ENCODE results near the gene TPP2.

Gene TPP2

GRCh38 chr13:102693250-102693649 lies 96.5 kb downstream of the TPP2 start:
- DNase-seq: no peak

DNA sequence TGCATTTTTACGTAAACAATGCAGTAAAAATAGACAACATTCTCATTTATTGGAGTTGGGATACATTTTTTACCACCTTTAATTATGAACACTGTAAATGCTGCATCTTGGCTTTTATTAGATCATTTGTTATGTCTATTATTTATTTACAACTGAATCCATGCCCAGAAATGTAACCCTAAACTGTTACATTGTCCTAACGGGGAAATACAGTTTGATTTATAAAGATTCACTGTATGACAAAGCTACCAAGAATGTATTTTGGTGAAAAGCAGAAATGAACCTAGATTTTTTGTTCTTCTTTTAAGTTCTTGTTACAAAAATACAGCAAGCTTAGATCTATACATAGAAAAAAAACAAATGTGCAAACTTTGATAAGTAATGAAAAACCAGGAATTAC lies 97.0 kb downstream of the TPP2 start:
- DNase-seq: no peak

DNA sequence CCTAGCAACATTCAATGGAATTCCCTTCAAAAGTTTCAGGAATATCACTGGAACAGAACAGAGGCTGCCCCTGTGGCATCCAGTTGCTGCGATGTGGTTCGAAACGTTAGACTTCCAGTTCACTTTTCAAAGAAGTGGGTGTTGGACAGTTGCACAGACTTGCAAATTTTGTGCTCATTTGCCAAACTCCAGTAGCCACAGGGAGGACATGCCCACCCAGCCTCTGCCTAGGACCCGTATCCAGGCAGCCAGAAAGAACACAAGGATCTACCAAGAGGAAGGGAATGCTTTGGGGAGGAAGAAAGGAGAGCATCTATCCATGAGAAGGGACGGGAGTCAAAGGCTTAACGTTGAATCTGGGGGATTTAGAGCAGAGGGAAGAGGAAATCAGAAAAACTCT lies 98.2 kb downstream of the TPP2 start, which contains the start of gene METTL21C:
Gene METTL21C (minus strand): TSS at position 108 of the 400 bp plus-strand sequence. CDS start 546 bp downstream, outside the sequence.
- DNase-seq: no peak

- no peak for DNase-seq
Measured at GRCh38 chr13:102696465-102696864, 99.7 kb downstream of the TPP2 start.

- no peak for DNase-seq
Measured at GRCh38 chr13:102697264-102697663, 100.5 kb downstream of the TPP2 start.

GRCh38 chr13:102697929-102698648 lies 101.3 kb downstream of the TPP2 start:
- DNase-seq: no peak

DNA sequence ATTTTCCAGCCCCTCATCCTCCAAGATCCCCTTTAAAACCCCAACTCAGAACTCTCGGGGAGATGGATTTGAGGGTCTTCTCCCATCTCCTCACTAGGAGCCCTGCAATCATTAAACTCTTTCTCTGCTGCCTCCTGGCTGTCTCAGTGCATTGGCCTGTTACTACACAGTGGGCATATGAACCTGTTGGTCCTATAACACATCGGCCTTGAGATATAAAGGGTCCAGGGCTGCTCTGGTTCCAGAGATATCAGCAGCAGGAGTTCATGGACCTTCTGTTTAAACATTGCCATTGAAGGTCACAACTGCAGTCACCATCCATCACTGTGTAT lies 101.8 kb downstream of the TPP2 start:
- no peak for DNase-seq

DNA sequence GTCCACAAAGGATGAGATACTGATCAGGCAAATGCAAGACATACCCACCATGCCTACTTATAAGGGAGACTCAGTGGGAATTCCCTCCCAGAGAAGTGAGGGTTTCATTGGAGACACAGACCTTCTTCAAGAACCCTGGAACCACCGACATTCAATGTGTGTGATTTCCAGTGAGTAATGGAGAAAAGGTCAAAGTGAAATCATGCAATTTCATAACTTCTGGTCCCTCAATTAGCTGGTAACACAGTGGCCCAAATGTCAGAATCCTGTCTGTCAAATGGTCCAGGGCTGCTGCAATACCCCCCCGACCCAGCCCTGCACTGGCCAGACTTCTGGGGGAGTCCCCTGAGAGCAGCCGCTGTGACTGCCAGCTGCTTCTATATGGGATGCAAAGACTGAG lies 102.7 kb downstream of the TPP2 start:
- DNase-seq: no peak

GRCh38 chr13:102700088-102701031 lies 103.6 kb downstream of the TPP2 start:
- DNase-seq: no peak

GRCh38 chr13:102701331-102701730 lies 104.5 kb downstream of the TPP2 start:
- DNase-seq: no peak

DNA sequence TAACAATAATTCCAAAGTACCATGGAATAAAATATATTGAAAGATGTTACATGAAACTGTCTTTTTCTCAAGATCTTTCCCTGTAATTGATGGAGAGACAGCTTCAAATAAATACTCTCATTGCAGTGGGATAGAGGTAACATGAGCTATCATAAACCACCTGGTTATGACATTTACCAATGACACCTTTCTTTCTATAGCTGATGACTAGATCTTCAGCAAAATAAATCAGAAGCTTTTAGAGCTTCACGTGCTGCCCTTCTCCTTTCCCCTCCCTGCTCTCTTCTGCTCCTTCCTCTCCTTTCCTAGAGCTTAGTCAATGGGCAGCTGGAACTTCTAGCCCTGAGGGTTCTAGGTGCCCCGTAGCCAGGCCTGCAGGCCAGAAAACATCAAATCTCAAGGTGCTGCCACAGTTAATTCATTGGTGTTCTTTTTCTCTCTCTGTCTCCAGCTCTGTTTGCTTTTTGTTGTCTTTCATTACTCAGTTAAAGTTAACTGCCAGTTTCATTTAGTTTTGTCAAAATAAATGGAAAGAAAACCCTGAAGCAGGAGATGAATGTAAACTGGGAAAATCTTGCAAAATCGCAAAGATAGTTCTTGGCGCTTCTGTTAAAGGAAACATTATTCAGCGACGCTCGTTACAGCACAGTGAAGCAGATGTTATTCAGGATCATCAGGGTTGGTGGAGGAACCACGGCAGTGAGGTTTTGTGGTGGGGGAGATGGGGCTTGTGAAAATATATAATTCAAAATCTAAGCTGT lies 106.4 kb downstream of the TPP2 start:
- DNase-seq: no peak

- DNase-seq: no peak
Measured at GRCh38 chr13:102703726-102704035, 106.9 kb downstream of the TPP2 start.

DNA sequence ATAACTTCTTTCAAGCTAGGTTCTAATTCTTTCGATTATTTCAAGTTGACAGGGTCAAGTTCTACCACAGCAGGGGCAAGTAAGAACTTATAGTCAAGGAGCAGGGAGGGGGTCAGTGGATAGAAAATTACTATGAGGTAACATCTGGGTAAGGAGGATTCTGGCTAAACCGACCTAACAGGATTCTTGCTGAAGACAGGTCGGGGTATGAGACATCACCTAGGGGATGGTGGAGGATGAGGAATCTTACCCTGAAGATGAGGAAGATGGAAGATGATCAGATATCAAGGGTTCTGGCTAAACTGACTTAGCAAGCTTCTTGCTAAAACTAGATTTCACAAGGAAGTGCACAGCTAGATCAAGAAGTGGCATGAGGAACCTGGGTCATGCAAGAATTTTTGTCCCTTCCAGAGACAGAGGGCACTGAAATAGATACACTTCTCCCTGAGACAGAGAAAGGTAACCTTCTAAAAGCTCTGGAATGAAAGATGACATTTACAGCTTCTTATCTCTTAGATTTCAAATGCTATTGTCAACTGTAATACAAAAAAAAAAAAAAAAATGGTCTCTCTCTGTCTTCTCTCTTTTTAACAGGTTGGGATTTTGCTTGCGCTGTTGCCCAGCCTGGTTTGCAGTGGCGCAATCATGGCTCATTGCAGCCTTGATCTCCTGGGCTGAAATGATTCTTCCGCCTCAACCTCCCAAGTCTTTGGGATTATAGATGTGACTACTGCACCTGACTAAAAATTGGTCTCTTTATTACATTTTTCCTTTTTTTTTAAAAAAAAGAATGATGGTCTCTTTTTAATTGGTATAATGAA lies 107.7 kb downstream of the TPP2 start:
- DNase-seq: no peak

DNA sequence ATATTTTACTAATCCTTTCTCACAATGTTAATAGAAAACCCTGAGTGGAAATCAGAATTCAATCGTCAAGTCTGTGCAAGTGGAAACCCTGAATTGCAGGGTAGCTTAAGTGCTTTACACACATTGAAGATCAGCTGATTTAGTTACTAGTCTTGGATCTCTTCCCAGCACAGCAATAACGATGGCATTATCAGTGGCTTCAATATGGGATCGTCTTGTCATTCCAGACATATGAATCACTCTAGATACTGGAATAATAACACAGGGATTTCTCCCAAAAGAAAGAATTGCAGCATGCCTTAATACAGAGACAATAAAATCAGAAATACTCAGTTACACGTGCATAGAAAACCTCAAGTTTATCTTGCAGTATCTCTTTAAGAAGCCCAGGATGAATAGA lies 110.7 kb downstream of the TPP2 start:
- DNase-seq: no peak

GRCh38 chr13:102708211-102708610 lies 111.4 kb downstream of the TPP2 start:
- no peak for DNase-seq

GRCh38 chr13:102708991-102709390 lies 112.2 kb downstream of the TPP2 start:
- no peak for DNase-seq

GRCh38 chr13:102709536-102709935 lies 112.8 kb downstream of the TPP2 start:
- DNase-seq: no peak

GRCh38 chr13:102710261-102710679 lies 113.5 kb downstream of the TPP2 start:
- no peak for DNase-seq

GRCh38 chr13:102715447-102715846 lies 118.7 kb downstream of the TPP2 start:
- DNase-seq: no peak

GRCh38 chr13:102718746-102719145 lies 122.0 kb downstream of the TPP2 start:
- no peak for DNase-seq

GRCh38 chr13:102721800-102722231 lies 125.0 kb downstream of the TPP2 start:
- DNase-seq: peak in 38 of 51 donors; percentile 2 to 87 (median 34)

Data from hypothalamus (tissue), 51 donors.